Measurements from ENCODE around the gene UBXN1.
A peak's percentile ranks its signal among the peaks of the same experiment; 100 is the strongest.
"Not testable (repeated sequence)": the region's sequence is repeated elsewhere in the genome, so short reads cannot be mapped to it uniquely, and the experiment has no call there.

Gene UBXN1

DNA sequence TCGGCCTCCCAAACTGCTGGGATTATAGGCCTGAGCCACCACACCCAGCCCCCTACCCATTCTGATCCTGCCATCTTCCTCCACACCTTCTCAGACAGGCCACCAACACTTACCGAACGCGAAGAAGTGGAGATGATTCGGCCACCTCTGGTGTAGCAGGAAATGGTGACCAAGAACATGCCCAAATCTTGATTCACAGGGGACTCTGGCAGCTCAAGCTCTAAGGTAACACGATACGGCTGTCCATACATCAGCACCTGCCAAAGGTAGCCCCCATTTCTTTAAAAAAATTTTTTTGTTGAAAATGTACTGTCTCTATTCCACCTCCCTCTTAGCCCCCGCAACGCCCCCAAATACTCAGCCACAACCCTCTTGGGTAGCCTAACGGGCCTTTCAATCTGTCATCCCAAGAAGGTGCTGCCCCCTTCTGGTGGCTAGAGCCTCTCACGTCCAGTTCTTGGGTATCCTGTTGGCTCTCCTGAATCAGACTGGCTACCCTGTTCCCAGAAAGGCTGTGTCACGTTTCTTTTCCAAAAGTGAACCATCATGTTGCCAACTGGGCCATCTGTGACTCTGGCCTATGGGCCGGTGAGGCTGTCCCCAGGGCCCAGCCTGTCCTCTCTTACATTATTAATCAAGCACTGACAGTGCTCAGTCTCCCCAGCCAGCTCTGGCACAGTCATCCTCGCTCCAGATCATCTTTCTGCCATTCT lies 15.7 kb upstream of the UBXN1 start:
- DNase-seq (ENCODE audit: insufficient read length, low spot score) = peak; percentile 67
- peak; percentile 76 for FAIRE-seq
- TF ChIP-seq SPI1 (IDR thresholded peaks at IDR 0.05; ENCODE audit: low read depth, low read length) (no peak), POU2F2 (IDR thresholded peaks at IDR 0.05; ENCODE audit: low read depth, low read length) (no peak), POLR2A (IDR thresholded peaks at IDR 0.05; ENCODE audit: low read depth, low read length) (no peak), POLR2AphosphoS5 (IDR thresholded peaks at IDR 0.05; ENCODE audit: low read depth, low read length) (no peak), PAX5 (IDR thresholded peaks at IDR 0.05; ENCODE audit: insufficient read depth, low read length, severe bottlenecking) (no peak), TAF1 (IDR thresholded peaks at IDR 0.05; ENCODE audit: low read depth, low read length) (no peak)

DNA sequence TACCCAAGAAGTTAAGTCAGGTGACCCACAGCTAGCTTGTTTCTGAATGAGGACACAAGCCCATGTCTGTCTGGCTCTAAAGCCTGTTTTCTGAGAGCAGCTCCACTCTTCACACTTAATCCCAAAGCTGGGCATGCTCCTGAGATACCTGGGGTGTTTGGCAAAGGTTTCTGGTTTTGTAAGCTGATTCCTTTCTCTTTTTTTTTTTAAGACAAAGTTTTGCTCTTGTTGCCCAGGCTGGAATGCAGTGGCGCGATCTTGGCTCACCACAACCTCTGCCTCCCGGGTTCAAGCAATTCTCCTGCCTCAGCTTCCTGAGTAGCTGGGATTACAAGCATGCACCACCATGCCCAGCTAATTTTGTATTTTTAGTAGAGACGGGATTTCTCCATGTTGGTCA lies 14.8 kb upstream of the UBXN1 start:
- not testable (repeated sequence) for DNase-seq (ENCODE audit: insufficient read length, low spot score)

DNA sequence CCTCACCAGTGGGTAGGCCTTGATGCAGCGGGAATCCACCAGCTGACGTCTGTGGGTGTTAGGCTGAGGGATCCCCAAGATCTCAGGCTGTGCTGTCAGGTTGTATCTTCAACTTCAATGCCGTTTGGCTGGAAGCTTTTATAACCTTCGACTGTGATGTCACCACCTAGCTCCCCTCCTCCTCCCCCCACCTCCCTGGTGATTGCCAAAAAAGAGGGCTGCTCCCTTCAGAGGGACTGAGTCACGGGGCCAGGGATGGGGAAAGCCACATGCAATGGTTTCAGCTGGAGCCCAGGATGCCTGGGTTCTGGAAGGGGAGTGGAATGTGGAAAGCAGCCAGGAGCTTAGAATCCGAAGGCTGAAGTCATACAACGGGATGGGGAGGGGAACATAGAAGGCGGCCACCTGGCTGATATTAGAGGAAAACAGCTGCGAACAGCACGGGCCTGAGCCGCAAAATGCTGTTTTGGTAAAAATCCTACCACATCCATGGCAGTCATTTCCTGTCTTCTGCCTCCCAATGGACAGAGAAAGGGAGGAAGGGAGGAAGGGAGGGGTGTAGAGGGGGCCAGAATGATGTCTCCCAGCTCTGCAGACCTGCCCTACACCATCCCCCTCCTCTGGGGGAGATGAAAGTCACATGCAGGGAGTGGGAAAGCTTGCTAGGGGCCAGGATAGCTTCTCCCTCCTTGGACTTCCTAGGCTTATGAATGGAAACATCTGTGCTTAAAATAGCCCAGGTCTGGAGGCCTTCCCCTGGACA lies 10.7 kb upstream of the UBXN1 start, which contains the start of gene LRRN4CL:
TSS of gene LRRN4CL (minus strand) at position 110 of the 763 bp plus-strand sequence. CDS start 1,022 bp downstream, outside the sequence.
- TF ChIP-seq POU2F2 (IDR thresholded peaks at IDR 0.05; ENCODE audit: low read depth, low read length) (no peak), TAF1 (IDR thresholded peaks at IDR 0.05; ENCODE audit: low read depth, low read length) (no peak), POLR2A (IDR thresholded peaks at IDR 0.05; ENCODE audit: low read depth, low read length) (no peak), POLR2AphosphoS5 (IDR thresholded peaks at IDR 0.05; ENCODE audit: low read depth, low read length) (no peak), PAX5 (IDR thresholded peaks at IDR 0.05; ENCODE audit: insufficient read depth, low read length, severe bottlenecking) (no peak), SPI1 (IDR thresholded peaks at IDR 0.05; ENCODE audit: low read depth, low read length) (no peak)
- DNase-seq (ENCODE audit: insufficient read length, low spot score) (no peak), FAIRE-seq (no peak)

More for the DNA sequence above, 14.8 kb upstream of the UBXN1 start:
- FAIRE-seq = not testable (repeated sequence)

DNA sequence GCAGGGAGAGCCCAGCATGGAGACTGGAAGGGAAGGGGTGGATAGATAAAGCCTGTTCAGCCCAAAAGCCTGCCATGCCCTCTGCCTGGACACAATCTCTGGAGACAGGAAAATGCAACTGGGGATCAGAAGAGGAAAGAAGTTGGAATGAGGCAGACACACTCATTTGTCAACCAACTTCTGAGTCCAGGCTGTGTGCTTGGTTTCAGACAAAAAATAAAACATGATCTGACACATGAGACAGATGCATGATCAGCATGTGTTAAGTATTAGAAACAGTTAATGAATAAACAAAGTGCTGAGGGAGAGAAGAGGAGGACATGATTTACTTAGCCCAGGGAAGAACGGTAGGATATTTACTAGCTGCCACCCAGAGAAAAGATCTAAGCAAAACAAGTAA lies 9.6 kb upstream of the UBXN1 start:
- FAIRE-seq = no peak
- DNase-seq (ENCODE audit: insufficient read length, low spot score) = no peak
- TF ChIP-seq POLR2A (IDR thresholded peaks at IDR 0.05; ENCODE audit: low read depth, low read length) = no peak
- no peak for TF ChIP-seq SPI1 (IDR thresholded peaks at IDR 0.05; ENCODE audit: low read depth, low read length)
- no peak for TF ChIP-seq POU2F2 (IDR thresholded peaks at IDR 0.05; ENCODE audit: low read depth, low read length)
- no peak for TF ChIP-seq POLR2AphosphoS5 (IDR thresholded peaks at IDR 0.05; ENCODE audit: low read depth, low read length)
- TF ChIP-seq PAX5 (IDR thresholded peaks at IDR 0.05; ENCODE audit: insufficient read depth, low read length, severe bottlenecking) = no peak
- TF ChIP-seq TAF1 (IDR thresholded peaks at IDR 0.05; ENCODE audit: low read depth, low read length) = no peak

DNA sequence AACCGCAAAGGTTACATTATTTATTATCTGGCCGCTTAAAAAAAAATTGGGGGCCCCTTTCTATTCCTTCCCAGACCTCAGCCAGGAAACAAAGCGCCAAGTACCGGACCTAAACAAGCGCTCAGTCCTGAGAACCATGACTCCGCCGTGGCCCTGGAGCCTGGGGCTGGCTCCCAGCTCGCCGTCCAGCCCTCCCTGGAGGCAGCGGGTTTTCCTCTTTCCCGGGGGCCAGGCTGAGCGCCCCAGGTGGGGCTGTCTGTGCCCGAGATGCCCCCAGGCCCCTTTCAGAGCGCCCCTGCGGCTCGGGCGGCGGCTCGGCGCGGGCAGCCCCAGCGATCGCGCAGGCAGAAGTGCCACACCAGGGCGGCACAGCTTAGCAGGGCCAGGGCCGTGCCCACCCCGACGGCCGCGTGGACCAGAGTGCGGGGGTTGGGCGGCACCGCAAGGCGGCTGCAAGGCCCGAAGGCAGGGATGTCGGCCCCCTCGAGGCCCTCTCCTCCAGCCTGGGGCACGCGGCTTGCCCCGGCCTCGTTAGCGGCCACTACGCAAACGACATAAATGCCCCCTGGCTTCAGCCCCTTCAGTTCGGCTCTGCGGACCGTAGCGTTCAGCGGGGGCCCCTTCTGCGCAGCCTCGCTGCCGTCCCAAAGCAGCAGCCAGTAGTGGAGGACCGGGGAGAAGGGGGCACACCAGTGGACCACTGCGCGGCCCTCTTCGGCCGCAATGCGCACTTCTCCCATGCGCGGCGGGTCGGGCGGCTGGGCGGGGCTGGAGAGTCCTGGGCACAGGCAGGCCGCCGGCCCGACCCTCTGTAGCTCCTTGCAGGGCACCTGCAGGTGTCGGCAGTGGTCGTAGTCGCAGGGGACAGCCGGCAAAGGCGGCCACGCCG lies 8.9 kb upstream of the UBXN1 start:
- FAIRE-seq = no peak
- TF ChIP-seq PAX5 (IDR thresholded peaks at IDR 0.05; ENCODE audit: insufficient read depth, low read length, severe bottlenecking) (no peak), TAF1 (IDR thresholded peaks at IDR 0.05; ENCODE audit: low read depth, low read length) (no peak), POLR2A (IDR thresholded peaks at IDR 0.05; ENCODE audit: low read depth, low read length) (no peak), POU2F2 (IDR thresholded peaks at IDR 0.05; ENCODE audit: low read depth, low read length) (no peak), POLR2AphosphoS5 (IDR thresholded peaks at IDR 0.05; ENCODE audit: low read depth, low read length) (no peak), SPI1 (IDR thresholded peaks at IDR 0.05; ENCODE audit: low read depth, low read length) (no peak)

DNA sequence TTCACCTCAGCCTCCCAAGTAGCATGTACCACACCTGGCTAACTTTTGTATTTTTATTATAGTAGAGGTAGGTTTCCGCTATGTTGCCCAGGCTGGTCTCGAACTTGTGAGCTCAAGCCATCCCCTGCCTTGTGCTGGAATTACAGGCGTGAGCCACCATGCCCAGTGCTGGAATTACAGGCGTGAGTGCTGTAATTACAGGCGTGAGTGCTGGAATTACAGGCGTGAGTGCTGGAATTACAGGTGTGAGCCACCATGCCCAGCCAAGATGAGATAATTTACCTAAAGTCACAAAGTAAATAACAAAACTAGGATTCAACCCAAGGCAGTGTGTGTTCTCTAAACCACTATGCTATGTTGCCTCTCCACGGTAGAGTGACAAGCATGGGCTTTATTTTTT lies 3.6 kb upstream of the UBXN1 start:
- TF ChIP-seq POU2F2 (IDR thresholded peaks at IDR 0.05; ENCODE audit: low read depth, low read length) (no peak), POLR2AphosphoS5 (IDR thresholded peaks at IDR 0.05; ENCODE audit: low read depth, low read length) (no peak), PAX5 (IDR thresholded peaks at IDR 0.05; ENCODE audit: insufficient read depth, low read length, severe bottlenecking) (no peak), SPI1 (IDR thresholded peaks at IDR 0.05; ENCODE audit: low read depth, low read length) (no peak), TAF1 (IDR thresholded peaks at IDR 0.05; ENCODE audit: low read depth, low read length) (no peak), POLR2A (IDR thresholded peaks at IDR 0.05; ENCODE audit: low read depth, low read length) (no peak)
- FAIRE-seq = no peak

More for the DNA sequence above, 8.9 kb upstream of the UBXN1 start:
- DNase-seq (ENCODE audit: insufficient read length, low spot score) = no peak

DNA sequence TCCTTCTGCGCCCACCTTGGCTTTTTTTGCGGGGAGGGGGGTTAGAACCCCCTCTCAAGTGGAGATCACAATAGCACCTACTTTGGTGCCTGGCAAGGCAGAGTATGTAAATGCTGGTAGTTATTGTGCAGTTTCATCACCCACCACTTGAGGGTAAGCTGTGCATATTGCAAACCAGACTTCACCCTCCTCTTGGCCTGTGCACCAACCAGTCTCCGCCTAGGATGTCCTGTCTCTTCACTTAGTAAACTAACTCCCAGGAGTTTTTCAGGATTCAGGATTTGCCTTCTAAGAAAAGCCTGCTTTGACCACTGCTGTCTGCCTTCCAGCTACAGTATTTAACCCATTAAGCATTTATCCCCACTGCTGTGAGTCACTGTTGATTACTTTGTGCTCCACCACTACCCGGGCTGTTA lies 2.0 kb upstream of the UBXN1 start:
- no peak for TF ChIP-seq TAF1 (IDR thresholded peaks at IDR 0.05; ENCODE audit: low read depth, low read length)
- no peak for TF ChIP-seq POLR2A (IDR thresholded peaks at IDR 0.05; ENCODE audit: low read depth, low read length)
- TF ChIP-seq POU2F2 (IDR thresholded peaks at IDR 0.05; ENCODE audit: low read depth, low read length) = peak; percentile 89
- TF ChIP-seq SPI1 (IDR thresholded peaks at IDR 0.05; ENCODE audit: low read depth, low read length) = no peak
- no peak for TF ChIP-seq POLR2AphosphoS5 (IDR thresholded peaks at IDR 0.05; ENCODE audit: low read depth, low read length)
- no peak for TF ChIP-seq PAX5 (IDR thresholded peaks at IDR 0.05; ENCODE audit: insufficient read depth, low read length, severe bottlenecking)
- FAIRE-seq (peak; percentile 92), DNase-seq (ENCODE audit: insufficient read length, low spot score) (peak; percentile 50)

More for the DNA sequence above, 3.6 kb upstream of the UBXN1 start:
- DNase-seq (ENCODE audit: insufficient read length, low spot score) = no peak

DNA sequence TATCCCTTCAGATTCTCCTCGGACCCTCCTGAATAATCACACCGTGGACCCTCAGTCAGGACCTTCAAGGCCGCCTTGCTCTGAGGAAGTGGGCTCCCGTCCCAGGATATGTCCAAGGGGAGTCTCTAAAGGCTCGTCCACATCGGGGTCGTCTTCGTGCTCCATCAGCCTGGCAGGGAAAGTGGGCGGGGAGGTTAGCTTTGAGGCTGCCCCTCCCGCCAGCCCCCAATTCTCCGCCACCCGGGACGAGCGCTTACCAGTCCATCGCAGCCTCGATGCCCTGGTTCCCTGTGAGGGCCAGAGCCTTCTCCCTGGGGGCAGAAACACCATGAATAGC lies 472 bp downstream of the UBXN1 start:
- FAIRE-seq = no peak
- TF ChIP-seq PAX5 (IDR thresholded peaks at IDR 0.05; ENCODE audit: insufficient read depth, low read length, severe bottlenecking) (no peak), SPI1 (IDR thresholded peaks at IDR 0.05; ENCODE audit: low read depth, low read length) (0 out of 2 replicates have a peak, but pooled peaks have one; percentile 18)
- no peak for DNase-seq (ENCODE audit: insufficient read length, low spot score)

DNA sequence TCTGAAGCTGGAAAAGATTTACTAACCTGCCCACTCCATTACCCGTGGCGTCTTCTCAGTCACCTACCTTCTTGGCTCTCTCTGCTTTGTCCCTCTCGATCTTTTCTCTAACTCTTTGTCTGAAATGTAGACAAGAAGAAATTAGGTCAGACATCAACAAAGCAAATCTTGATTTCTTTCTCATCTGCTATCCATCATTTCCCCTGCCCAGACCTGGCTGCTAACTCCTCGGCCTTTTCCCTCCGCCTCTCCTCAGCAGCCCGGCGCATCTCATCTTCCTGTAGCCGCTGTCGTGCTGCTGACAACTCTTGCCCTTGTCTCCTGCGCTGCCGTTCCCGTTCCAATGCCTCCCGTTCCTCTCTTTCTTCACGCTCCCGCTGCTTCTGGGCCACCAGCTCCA lies 1.2 kb downstream of the UBXN1 start:
- no peak for DNase-seq (ENCODE audit: insufficient read length, low spot score)
- FAIRE-seq = no peak
- TF ChIP-seq SPI1 (IDR thresholded peaks at IDR 0.05; ENCODE audit: low read depth, low read length) = no peak
- TF ChIP-seq POLR2A (IDR thresholded peaks at IDR 0.05; ENCODE audit: low read depth, low read length) = no peak
- TF ChIP-seq POLR2AphosphoS5 (IDR thresholded peaks at IDR 0.05; ENCODE audit: low read depth, low read length) = no peak
- TF ChIP-seq POU2F2 (IDR thresholded peaks at IDR 0.05; ENCODE audit: low read depth, low read length) = no peak
- no peak for TF ChIP-seq TAF1 (IDR thresholded peaks at IDR 0.05; ENCODE audit: low read depth, low read length)
